ENCODE results near the gene MOV10L1.

DNA sequence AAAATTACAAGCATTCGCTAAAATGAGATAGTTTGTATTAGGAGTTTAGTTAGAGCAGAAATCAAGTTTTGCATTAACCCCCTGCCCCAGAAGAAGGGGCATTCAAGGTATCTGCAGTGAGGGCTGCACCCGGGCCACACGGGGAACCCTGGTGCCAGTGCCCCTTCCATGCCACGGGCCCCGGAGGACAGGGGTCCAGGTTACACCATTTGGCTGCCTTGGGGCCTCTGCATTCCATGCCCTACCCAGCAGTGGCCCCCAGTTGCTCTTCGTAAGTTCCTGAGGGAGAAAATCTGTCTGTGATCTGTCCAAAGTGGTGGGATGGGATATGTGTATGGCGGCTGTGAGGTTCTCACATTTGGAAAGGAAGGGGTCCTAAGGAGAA lies 63.9 kb downstream of the MOV10L1 start:
- TF ChIP-seq, protein P1, sequence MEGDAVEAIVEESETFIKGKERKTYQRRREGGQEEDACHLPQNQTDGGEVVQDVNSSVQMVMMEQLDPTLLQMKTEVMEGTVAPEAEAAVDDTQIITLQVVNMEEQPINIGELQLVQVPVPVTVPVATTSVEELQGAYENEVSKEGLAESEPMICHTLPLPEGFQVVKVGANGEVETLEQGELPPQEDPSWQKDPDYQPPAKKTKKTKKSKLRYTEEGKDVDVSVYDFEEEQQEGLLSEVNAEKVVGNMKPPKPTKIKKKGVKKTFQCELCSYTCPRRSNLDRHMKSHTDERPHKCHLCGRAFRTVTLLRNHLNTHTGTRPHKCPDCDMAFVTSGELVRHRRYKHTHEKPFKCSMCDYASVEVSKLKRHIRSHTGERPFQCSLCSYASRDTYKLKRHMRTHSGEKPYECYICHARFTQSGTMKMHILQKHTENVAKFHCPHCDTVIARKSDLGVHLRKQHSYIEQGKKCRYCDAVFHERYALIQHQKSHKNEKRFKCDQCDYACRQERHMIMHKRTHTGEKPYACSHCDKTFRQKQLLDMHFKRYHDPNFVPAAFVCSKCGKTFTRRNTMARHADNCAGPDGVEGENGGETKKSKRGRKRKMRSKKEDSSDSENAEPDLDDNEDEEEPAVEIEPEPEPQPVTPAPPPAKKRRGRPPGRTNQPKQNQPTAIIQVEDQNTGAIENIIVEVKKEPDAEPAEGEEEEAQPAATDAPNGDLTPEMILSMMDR (IDR thresholded peaks at IDR 0.05) = no peak
- no peak for TF ChIP-seq POLR2A (IDR thresholded peaks at IDR 0.05)

Measured in lower leg skin (tissue), 3 donors.